Stimulated activated CD4-positive, alpha-beta T cell treated with anti-CD3 and anti-CD28 coated beads, Interleukin-4, amount 100 ng/mL, for 24 hours (primary cell): Measurements from ENCODE around the gene EPG5.
"Not testable (repeated sequence)": the region's sequence is repeated elsewhere in the genome, so short reads cannot be mapped to it uniquely, and the experiment has no call there.

Experiments used
- DNase-seq: peaks from one replicate; pipeline ENCODE4 v3.0.0-alpha.2; 2020

EPG5 gene

DNA sequence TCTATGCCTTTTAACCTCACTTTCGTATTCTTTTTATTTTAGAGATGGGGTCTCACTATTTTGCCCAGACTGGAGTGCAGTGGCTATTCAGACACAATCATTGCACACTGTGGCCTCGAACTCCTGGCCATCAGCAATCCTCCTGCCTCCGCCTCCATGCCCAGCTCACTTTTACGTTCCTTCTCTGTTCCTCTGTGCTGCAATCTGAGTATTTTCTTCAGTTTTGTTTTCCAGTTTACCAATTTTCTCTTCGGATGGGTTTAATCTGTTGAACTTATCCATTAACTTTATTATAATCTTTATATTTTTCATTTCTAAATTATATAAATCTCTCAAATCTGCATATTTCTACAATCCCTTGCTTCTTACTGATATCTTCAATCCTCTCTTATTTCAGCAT, 103.0 kb downstream of the EPG5 start:
- DNase-seq: no peak

DNA sequence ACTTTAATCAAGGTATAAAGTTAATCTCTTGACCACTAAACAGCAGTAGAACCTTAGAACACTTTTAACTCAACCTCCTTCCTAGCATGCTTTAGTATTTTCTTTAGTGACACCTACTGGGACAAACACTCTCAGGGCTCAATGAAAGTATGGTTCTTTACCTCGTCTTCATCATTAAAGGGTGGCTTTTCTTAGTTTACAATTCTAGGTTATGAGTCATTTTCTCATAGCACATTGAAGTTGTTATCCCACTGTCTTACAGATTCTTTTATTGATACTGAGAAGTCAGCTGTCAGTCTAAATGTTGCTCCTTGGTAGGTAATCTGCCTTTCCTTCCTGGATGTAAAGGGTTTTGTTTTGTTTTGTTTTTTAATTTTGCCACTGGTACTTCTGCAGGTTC, 103.7 kb downstream of the EPG5 start:
- no peak for DNase-seq

DNA sequence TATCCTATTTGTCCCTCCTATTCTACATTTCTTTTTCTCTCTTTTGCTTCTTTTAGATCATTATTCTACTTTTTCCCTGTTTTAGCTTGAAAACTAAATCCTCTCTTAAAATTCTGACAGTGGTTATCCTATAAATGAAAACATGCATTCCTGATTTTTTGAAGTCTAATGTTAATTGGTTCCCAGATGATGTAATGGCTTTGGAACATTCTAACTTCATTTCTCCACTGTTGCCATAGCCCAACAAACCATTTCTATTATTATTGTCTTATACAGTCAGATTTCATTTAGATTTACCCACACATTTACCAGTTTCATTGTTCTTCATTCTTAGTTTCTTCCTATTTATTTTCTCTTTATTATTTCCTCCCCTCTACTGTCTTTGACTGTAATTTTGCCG, 105.2 kb downstream of the EPG5 start:
- DNase-seq: no peak

DNA sequence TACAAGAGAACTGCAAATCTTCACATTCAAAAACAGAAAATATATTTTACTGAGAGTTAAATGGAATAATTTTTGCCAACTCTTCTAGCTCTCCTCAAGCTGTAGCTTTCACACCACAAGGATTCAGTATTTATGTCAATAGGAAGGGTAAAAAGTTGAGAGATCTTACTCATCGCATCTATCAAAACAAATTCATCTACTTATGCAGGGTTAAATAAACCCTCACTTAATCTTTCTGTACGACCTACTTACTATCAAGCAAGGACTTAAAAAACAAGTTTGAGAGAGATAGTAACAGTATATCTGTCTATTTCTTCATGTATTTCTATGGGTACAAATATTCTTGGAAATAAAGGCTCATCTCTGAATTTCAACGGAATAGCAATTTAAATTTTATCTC, 106.2 kb downstream of the EPG5 start:
- no peak for DNase-seq

DNA sequence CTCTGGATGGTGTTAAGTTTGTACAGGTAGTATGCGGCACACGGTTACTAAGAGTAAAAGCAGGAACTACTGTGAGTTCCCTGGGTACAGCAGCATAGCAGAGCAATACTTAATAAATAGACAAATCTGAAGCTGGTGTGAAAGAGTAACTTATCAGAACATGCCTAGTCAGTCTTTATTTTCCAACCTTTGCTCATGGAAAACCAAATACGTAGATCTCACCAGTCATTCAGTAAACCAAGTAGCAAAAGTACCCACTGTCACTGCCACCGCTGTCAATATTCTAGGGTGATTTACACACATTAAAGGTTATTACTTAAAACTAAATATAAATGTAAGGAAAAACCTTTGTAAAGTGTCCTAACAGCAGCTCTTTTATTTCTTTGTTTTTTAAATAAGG, 106.6 kb downstream of the EPG5 start:
- no peak for DNase-seq

DNA sequence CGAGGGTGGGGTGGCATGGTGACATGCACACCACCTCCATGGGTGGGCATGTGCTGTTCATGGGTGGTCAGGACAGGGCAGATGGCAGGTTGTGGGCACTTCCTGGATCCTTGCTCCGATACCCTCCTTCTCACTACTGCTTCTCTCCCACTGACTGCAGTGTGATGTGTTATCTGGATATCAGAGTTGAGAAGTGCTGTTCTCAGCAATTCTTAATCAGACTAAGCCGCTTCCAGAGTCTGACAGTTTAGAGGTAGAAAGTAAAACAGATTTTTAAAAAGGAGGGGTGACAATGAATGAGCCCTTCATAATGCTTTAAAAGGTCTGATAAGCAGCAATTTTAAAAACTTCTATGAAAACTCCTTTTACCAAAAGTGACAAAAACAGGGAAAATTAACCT, 107.8 kb downstream of the EPG5 start:
- no peak for DNase-seq

DNA sequence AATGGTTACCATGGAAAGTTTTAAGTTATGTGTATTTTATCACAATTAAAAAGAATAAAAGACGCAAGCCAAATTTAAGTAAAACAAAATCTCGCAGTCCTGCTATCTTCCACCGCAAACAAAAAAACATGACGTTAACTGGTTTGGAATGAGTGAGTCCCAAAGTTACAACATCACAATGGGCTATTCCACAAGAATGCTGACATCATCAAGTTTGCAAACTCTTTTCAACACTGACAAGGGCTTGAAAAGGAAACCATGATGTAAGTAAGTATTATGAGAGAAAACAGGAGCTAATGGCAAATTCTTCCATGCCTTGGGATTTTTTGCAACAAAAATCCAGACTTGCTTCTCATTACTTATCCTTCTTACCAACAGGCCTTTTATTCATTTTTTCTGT, 110.6 kb downstream of the EPG5 start:
- DNase-seq: no peak

DNA sequence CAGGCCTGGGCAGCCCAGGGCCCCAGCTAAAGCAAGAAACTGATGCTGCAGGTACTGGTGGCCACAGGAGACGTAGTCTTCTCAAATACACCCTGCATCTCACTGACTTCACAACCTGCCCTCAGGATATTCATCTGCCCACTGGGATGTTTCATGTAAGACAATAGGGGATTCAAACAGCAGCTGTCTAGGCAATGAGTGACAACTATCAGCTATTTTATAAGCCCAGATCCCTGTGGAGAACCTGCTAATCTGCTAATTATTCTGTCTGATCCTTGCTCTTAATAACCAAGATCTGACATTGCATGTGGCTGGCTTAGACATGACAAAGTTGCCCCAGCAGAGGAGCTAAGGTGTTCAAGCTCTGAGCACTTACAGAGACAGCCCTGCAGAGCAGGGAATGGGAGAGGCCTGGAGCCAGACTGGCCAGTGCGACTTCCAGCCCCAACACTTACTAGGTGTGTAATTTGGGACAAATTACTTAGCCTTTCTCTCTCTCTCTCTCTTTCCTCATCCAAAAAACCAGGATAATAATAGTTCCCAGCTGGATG, 113.0 kb downstream of the EPG5 start:
- no peak for DNase-seq

DNA sequence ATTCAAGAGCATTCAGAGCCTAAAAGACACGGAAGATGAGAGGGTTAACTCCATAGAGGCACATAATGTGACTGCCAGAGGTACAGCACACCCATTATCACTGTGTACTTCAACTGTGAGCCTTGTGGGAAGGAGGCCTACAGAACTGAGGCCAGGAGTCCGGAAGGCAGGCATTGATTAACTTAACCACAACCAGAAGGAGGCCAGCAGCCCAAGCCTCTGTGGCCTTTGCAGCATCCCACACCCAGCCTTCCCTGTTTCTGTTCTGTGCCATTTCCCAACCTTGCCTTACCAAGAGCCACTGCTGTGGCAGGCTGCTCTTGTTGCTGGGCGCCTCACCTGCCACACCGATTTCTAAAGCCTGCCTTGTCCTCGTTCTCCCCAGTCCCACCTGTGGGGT, 114.5 kb downstream of the EPG5 start:
- DNase-seq: no peak

DNA sequence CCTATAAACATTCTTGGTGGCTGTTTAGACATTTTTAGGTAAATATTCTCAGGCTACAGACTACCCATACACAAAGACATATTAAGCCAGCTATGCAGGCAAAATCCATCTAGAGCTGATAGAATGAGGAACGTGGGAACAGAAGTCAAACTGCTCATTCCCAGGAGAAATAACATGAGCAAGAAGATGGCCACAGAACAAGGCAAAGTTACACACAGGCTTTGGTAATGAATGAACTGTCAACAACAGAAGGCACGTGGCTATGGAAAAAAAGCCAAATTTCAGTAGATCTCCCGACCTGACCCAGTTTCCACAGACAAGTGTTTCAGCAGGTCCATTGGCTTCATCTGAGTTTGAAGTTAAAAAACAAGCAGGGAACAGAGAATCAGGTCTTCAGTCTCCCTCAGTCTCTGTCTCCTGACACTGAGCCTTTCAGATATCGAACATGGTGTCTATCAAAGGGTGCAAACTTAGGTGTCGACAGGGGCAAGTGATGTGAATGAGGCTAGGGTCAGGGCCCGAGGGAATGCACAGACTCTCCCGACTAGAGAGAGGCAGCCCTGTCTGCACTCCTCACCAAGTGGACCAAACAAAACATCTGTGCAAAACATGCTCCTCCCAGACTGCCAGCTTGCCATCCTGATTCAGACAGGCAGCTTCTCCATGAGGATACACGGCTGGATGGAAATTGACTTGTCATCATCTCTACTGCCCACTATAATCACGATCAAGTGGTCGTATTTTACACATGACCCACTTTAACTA, 115.8 kb downstream of the EPG5 start:
- no peak for DNase-seq

DNA sequence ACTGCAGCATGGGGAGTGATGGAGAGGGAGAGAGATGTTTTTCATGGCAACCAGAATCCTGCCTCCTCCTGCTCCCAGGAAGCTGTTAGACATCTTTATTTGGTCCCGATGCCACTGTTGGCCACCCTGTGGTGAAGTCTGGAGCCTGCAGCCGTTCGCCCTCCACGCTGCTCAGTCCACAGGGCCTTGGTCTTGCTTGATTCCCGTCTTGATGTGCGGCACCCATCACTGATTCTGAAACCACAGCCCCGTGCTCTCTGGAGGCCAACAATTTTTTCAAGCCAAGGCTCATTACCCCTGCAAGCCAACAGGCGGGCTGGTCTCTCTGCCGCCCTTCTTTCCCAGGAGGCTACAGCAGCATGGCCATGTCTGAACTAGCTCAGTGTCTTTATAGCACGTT, 117.1 kb downstream of the EPG5 start:
- DNase-seq: no peak

DNA sequence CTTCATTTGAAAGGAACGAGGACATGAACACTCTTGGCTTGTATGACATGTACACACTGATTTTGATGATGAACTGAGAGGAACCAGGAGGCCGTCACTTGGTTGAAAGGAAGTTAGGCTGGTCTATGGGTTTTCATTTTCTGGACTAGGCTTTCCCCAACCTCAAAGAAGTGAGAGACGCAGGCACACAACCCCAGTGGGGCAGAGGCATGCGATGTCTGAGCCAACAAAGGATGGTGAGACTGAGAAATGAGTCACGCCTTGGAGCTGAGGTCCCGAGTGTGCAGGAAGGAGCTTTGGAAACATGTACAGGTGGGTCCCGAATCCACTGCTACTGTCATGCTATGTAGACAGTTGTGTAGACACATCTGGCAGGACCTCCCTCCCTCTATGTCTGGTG, 117.6 kb downstream of the EPG5 start:
- DNase-seq: no peak

DNA sequence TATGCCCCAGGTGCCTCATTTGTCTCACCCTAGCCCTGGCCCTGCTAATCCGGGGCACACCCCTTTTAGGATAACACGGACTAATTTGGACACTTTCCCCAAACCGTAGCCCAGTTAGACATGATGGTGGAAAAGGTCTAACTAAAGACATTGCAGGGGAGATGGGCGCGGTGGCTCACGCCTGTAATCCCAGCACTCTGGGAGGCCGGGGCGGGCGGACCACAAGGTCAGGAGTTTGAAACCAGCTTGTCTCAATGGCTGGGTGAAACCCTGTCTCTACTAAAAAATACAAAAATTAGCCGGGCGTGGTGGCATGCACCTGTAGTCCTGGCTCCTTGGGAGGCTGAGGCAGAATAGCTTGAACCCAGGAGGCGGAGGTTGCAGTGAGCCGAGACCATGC, 118.5 kb downstream of the EPG5 start:
- not testable (repeated sequence) for DNase-seq

DNA sequence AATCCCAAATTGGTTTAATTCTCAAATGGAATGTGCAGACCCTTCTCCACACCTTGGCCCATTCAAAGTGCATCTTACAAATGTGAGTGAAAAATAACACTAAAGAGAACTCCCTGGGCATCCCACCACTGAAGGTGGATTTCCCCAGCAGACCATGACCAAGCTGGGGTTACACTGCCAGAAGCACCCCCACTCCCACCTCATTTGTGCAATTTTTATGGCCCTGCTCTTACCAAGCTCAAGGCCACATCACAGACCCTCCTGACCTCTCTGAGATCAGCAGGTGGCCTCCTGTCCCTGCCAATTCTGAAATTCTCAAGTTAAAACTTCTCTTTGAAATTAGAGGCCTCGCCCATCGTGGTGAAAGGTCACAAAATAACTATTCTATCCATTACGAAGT, 120.0 kb downstream of the EPG5 start:
- no peak for DNase-seq

DNA sequence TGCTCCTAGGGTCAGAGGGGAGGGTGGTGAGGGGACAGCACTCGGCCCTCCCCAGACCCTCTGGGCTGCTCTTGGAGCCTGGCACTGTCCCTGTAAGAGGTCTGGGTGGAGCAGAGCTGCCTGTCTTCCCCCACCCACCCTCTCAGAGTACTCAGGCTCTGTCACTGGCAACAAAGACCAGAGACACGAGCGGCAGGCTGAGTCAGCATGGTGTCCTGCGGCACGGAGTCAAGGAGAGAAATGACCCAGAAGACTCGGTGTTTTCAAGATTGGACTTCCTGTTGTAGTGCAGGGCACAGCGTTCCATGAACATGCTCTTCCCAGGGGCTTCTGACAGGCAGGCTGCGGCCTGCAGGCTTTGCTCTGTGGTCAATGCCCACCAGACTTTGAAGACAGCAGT, 121.7 kb downstream of the EPG5 start:
- no peak for DNase-seq

DNA sequence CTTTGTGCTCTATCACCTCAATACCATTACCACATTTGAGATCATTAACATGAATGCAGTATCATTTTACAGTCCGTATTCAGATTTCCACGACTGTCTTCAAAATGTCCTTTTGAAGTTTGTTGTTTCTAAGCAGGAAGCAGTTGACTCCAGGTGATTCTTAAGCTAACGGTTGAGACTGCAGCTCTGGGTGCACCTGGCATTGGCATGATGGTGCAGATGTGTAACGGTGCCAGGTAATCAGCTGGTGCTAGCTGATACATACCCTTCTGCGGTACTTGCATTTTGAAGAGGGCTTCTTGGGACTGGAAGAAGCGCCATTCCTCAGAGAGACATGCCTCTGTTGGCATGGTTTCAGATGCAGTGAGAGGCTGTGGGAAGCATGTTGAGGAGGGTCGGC, 122.2 kb downstream of the EPG5 start:
- DNase-seq: no peak

DNA sequence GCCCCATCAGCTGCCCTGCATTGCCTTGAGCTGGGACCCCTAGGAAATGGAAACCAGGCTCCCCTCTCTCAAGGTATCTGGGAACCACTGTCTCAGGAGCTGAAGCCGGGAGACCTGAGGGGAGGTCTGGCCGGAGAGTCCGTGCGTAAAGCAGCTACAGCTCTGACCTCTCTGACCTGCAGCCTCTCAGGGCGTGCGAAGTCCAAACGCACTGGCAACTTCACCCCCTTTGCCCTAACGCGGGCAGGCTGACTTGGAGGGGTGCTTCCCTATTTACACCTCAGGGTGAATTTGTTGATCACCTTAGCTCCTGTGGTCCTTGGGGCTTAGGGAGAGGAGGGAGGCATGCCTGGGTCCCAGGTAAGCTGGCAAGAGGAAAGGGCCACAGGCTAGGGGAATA, 124.1 kb downstream of the EPG5 start:
- DNase-seq: no peak

DNA sequence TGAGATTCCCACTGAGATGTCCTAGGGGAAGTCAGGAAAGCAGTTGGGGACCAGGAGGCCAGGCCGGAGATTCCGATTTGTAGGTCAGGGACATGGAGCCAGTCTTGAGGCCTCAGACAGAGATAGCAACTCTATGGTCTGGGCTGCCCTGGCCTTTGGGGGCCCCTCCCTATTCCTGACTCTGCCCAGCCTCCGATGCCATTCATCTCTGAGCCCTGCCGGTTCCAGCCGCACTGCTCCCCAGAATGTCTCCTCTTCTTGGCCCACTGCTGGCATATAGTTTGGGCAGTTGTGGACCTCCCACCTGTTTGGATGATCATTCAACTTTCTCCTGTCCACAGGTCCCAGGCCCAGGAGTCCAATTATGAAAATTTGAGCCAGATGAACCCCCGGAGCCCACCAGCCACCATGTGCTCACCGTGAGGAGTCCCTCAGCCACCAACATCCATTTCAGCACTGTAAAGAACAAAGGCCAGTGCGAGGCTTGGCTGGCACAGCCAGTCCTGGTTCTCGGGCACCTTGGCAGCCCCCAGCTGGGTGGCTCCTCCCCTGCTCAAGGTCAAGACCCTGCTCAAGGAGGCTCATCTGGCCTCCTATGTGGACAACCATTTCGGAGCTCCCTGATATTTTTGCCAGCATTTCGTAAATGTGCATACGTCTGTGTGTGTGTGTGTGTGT, 125.2 kb downstream of the EPG5 start:
- DNase-seq: no peak

DNA sequence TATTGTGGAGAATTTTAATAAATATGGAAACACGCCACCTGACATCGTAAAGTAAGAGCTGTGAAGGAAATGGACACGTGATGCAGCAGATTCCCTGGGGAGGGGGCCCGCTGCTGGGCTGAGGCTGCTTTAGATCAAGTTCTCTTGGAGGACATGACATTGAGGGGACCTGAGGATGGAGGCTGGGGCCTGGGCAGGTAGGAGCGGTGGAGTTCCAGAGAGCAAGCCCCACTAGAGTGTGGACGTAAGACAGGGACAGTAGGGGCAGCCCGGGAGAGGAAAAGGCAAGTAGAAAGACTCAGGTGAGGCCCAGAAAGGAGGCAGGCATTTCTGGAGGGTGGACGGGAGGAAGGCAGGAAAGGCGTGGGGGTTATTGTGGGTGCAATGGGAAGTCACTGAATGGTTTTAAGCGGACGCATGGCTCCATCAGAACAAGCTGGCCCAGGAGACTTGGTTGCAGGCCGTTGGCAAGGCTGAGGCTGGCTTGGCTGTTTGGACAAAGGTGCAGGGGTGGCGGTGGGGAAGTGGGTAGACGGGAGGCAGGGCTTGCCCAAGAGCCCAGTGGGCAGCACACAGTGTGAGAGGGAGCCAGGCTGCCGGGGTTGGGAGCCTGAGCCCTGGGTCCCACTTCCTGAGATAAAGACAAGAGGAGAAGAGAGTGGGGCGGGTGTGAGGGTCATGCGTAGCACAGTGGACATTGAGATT, 125.9 kb downstream of the EPG5 start:
- DNase-seq: no peak

DNA sequence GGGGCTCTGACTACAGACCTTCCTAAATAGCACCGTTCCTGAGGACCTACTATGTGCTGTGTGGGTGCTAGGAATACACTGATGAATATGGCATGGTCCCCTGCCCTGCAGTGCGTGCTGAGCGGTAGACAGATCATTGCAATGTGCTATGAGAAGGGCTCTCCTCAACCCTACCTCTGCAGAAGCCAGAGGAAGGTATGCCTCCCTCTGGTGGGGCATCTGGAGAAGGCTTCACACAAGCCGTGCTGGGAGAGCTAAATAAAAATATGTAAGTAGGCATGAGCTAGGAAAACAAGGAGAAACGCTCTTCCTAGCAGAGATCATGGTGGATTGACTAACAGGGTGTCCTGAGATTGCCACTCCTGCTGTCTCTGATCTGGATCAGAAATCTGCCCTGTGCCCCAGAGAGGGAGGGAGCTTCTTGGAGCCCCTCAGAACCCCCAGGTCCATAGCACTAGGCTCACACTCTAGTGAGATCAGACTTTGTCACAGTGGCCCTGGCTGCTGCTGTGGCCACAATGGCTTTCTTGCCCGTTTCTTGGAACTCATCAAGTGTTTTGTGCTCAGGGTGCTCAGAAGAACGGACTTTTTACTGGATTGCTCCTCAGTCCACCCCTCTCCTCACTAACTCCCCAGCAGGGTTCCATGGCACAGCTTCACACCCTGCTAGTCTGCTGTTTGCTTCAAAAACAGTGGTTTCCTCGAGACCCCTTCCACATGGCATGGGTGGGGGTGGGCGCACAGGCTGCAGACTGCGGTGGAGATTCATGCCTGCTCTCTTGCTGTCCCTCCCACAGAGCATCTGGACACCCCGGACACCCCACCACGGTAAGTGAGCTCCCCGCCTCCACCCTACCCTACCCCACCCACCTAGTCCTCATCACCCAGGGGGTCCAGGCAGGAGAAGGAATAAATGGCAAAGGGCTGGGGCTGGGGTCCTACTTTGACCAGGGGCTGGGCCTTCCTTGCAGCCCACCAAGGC, 127.4 kb downstream of the EPG5 start:
- no peak for DNase-seq

DNA sequence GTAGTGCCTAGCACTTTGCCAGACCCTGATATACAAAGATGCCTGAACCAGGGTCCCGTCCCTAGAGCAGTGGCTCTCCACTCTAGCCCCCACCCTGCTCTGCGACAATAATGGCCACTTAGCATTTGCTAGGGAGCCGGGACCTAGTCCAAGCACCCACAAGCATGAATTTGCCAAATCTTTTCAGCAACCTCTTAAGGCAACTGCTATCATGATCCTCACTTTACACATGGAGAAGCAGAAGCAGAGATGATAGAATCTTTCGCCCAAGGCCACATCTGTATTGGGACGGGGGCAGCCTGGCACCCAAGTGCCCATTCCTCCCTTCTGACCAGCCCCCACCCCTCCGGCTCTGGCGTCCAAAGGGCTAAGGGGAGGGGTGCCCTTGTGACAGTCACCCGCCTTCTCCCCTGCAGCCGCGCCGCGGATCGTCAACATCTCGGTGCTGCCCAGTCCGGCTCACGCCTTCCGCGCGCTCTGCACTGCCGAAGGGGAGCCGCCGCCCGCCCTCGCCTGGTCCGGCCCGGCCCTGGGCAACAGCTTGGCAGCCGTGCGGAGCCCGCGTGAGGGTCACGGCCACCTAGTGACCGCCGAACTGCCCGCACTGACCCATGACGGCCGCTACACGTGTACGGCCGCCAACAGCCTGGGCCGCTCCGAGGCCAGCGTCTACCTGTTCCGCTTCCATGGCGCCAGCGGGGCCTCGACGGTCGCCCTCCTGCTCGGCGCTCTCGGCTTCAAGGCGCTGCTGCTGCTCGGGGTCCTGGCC, 128.6 kb downstream of the EPG5 start:
- DNase-seq: no peak
